Tibial artery (tissue), 4 donors: ENCODE data around the gene GEMIN5.

Experiments
- DNase-seq, 2 donors: peaks; one replicate each; pipeline ENCODE4 v3.0.0-alpha.2; 2019
- H3K27ac ChIP-seq, 2 donors: fragments of 200-600 bp; sonication (generic) in 1 of 2; 1 replicate in 1 of 2; 2 replicates in 1 of 2; pipeline ENCODE4 v1.5.1; 2018 to 2019; ENCODE audit warnings: mild to moderate bottlenecking in 1 of 2
- H3K27me3 ChIP-seq, 2 donors: fragments of 200-600 bp; sonication (generic) in 1 of 2; one replicate each; pipeline versions ENCODE4 v1.5.1 to v1.6.0; 2016 to 2019
- H3K36me3 ChIP-seq, 3 donors: fragments of 200-600 bp; sonication (generic) in 2 of 3; one replicate each; pipeline ENCODE4 v1.5.1; 2016 to 2019; ENCODE audit warnings: mild to moderate bottlenecking in 2 of 3
- H3K4me1 ChIP-seq, 4 donors: fragments of 200-600 bp; sonication (generic) in 2 of 4; 1 replicate in 3 of 4; 2 replicates in 1 of 4; pipeline ENCODE4 v1.5.1; 2016 to 2019
- H3K4me3 ChIP-seq, 2 donors: fragments of 200-600 bp; sonication (generic) in 1 of 2; 1 replicate in 1 of 2; 2 replicates in 1 of 2; pipeline ENCODE4 v1.5.1; 2018 to 2019; ENCODE audit warnings: mild to moderate bottlenecking in 2 of 2
- H3K9me3 ChIP-seq, 3 donors: fragments of 200-600 bp; sonication (generic) in 1 of 3; one replicate each; pipeline ENCODE4 v1.5.1; 2016 to 2019
- intact Hi-C: fragments of 100-400 bp; cut with DNase I; formaldehyde crosslinking; loops from one replicate; pipeline ENCODE4 v1.15.0; 2023; ENCODE audit warnings: low total_unique reads
- TF ChIP-seq, protein P1 (sequence below), 2 experiments: fragments of 200-600 bp in 1 of 2; fragments of 450-650 bp in 1 of 2; IDR thresholded peaks; one replicate each; pipeline ENCODE4 v1.5.1; 2017 to 2019; ENCODE audit warnings: antibody characterized with exemption in 2 of 2, mild to moderate bottlenecking in 1 of 2, moderate library complexity in 1 of 2

Gene GEMIN5

GRCh38 chr5:154842689-154843530 is 95.1 kb downstream of the GEMIN5 start:
- intact Hi-C loops: no loop called here
- TF ChIP-seq, protein P1, sequence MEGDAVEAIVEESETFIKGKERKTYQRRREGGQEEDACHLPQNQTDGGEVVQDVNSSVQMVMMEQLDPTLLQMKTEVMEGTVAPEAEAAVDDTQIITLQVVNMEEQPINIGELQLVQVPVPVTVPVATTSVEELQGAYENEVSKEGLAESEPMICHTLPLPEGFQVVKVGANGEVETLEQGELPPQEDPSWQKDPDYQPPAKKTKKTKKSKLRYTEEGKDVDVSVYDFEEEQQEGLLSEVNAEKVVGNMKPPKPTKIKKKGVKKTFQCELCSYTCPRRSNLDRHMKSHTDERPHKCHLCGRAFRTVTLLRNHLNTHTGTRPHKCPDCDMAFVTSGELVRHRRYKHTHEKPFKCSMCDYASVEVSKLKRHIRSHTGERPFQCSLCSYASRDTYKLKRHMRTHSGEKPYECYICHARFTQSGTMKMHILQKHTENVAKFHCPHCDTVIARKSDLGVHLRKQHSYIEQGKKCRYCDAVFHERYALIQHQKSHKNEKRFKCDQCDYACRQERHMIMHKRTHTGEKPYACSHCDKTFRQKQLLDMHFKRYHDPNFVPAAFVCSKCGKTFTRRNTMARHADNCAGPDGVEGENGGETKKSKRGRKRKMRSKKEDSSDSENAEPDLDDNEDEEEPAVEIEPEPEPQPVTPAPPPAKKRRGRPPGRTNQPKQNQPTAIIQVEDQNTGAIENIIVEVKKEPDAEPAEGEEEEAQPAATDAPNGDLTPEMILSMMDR (IDR thresholded peaks at IDR 0.05): no peak
- Histone ChIP-seq H3K4me1 (peaks cover 0 to 35% (median 9%) of the 10 kb centered on the region in 4 donors), H3K9me3 (no peaks in the 10 kb centered on the region), H3K4me3 (no peak overlapping the region), H3K27ac (no peak overlapping the region), H3K36me3 (peaks cover 7 to 21% (median 8%) of the 10 kb centered on the region in 3 donors), H3K27me3 (no peaks in the 10 kb centered on the region)
- DNase-seq: peak in 1 of 2 donors; percentile 2

- DNase-seq: no peak
- Histone ChIP-seq H3K4me1 (peaks cover 0 to 23% (median 8%) of the 10 kb centered on the region in 4 donors), H3K27me3 (no peaks in the 10 kb centered on the region), H3K4me3 (no peak overlapping the region), H3K9me3 (no peaks in the 10 kb centered on the region), H3K36me3 (peaks cover 12 to 34% (median 12%) of the 10 kb centered on the region in 3 donors), H3K27ac (no peak overlapping the region)
- intact Hi-C loops: no loop called here
- TF ChIP-seq, protein P1 (IDR thresholded peaks at IDR 0.05): no peak
Measured at GRCh38 chr5:154841273-154841661, 96.7 kb downstream of the GEMIN5 start.

DNA sequence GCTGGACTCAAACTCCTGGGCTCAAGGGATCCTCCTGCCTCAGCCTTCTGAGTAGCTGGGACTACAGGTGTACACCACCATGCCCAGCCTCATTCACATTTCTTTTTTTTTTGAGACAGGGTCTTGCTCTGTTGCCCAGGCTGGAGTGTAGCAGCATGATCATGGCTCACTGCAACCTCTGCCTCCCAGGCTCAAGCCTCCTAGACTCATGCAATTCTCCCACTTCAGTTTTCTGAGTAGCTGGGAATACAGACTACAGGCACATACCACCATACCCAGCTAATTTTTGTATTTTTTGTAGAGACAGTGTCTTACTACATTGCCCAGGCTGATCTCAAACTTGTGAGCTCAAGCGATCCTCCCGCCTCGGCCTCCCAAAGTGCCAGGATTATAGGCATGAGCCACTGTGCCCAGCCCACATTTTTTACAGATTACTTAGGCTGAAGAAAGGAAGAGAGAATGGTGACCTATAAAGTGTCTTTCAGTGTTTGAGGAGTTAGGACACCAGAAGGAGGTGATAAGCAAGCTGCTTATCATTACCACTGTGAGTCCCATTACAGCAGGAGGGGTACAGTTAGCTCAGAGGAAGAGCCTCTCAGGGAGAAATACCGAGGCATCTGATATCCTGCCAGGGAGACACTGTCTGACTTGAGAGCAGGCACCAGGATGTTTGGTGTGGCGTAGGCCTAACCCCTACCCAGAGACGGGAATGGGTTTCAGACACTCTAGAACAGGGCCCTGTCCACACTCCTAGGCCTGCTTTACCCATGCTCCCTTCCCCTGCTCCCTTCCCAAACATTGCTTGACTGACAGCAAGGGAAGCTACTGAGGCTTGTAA is 97.4 kb downstream of the GEMIN5 start:
- H3K27me3 ChIP-seq: no peaks in the 10 kb centered on the region
- no peak for DNase-seq
- TF ChIP-seq, protein P1 (IDR thresholded peaks at IDR 0.05): no peak
- no peak overlapping the region for H3K27ac ChIP-seq
- H3K4me1 ChIP-seq: peaks cover 0 to 23% (median 7%) of the 10 kb centered on the region in 4 donors
- peaks cover 12 to 34% (median 12%) of the 10 kb centered on the region in 3 donors for H3K36me3 ChIP-seq
- intact Hi-C loops: no loop called here
- no peaks in the 10 kb centered on the region for H3K9me3 ChIP-seq
- H3K4me3 ChIP-seq: no peak overlapping the region
